DOHH2 (cell line): ENCODE data around the gene CLASP1.

Source experiments
- H3F3A ChIP-seq: fragments of 200-600 bp; sonication (generic), shearing (Covaris generic); 2 replicates; pipeline ENCODE4 v1.6.0; 2016; ENCODE audit warnings: antibody characterized with exemption, mild to moderate bottlenecking; ENCODE audit not compliant: control insufficient read depth, insufficient read depth
- H3K27ac ChIP-seq: fragments of 200-600 bp; sonication (generic); 2 replicates; pipeline ENCODE4 v1.5.1; 2014; ENCODE audit warnings: low read depth, mild to moderate bottlenecking, low read length, moderate library complexity
- H3K27me3 ChIP-seq: fragments of 200-600 bp; sonication (generic); 2 replicates; pipeline ENCODE4 v1.6.1; 2014; ENCODE audit warnings: mild to moderate bottlenecking, low read length, mixed read lengths; ENCODE audit not compliant: control insufficient read depth
- H3K36me3 ChIP-seq: fragments of 200-600 bp; sonication (generic); 2 replicates; pipeline ENCODE4 v1.6.1; 2014; ENCODE audit warnings: mild to moderate bottlenecking, low read length, moderate library complexity, mixed read lengths; ENCODE audit not compliant: control insufficient read depth
- H3K4me1 ChIP-seq: fragments of 200-600 bp; sonication (generic); 2 replicates; pipeline ENCODE4 v1.6.1; 2014; ENCODE audit warnings: mild to moderate bottlenecking, low read length, mixed read lengths; ENCODE audit not compliant: control insufficient read depth
- H3K4me2 ChIP-seq: fragments of 200-600 bp; sonication (generic); 2 replicates; pipeline ENCODE4 v1.6.0; 2014; ENCODE audit warnings: mild to moderate bottlenecking, low read length, moderate library complexity
- H3K4me3 ChIP-seq: fragments of 200-600 bp; sonication (generic); 2 replicates; pipeline ENCODE4 v1.5.1; 2014; ENCODE audit warnings: mild to moderate bottlenecking, low read length, mixed read lengths
- H3K79me2 ChIP-seq: fragments of 200-600 bp; sonication (generic); 2 replicates; pipeline ENCODE4 v1.6.1; 2014; ENCODE audit warnings: mild to moderate bottlenecking, low read length, mixed read lengths; ENCODE audit not compliant: control insufficient read depth
- H3K9me2 ChIP-seq: fragments of 200-600 bp; sonication (generic); replicated peaks from 2 replicates; pipeline ENCODE4 v1.6.1; 2014; ENCODE audit warnings: mild to moderate bottlenecking, low read length, mixed read lengths; ENCODE audit not compliant: control insufficient read depth
- H3K9me3 ChIP-seq: fragments of 200-600 bp; sonication (generic); 2 replicates; pipeline ENCODE4 v1.6.1; 2014; ENCODE audit warnings: antibody characterized with exemption, low read length, mixed read lengths; ENCODE audit not compliant: control insufficient read depth, insufficient read depth
- H4K20me1 ChIP-seq: fragments of 200-600 bp; sonication (generic); 2 replicates; pipeline ENCODE4 v1.6.0; 2014; ENCODE audit warnings: low read depth, mild to moderate bottlenecking, antibody characterized with exemption, low read length, moderate library complexity; ENCODE audit not compliant: control insufficient read depth, insufficient read depth
- CTCF ChIP-seq: fragments of 200-600 bp; sonication (generic); IDR thresholded peaks from one replicate; pipeline ENCODE4 v1.5.1; 2014; ENCODE audit warnings: antibody characterized with exemption, mild to moderate bottlenecking, low read depth, low read length; ENCODE audit not compliant: poor library complexity, severe bottlenecking
- EZH2phosphoT487 ChIP-seq: fragments of 200-600 bp; sonication (generic); IDR thresholded peaks from 2 replicates; pipeline ENCODE4 v1.6.1; 2017; ENCODE audit warnings: borderline replicate concordance, mild to moderate bottlenecking, antibody characterized with exemption, low read length, moderate library complexity, mixed read lengths

CLASP1 gene

DNA sequence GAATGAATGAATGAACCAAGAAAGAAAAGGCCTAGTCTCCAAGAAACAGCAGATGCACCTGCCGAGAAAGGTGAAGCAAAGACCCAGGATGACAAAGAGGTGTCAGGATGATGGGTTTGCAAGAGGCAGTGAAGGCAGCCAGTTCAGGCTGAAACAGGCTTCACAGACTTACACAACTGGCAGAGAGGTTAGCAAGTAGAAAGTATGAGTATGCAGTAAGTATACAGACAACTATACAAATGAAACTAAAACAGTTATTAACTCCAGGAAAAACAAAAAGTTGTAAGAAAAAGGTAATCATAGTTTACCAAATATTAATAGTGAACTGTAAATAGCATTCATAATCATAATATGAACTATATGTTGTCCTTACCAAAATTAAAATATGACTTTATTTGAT, 138.4 kb downstream of the CLASP1 start:
- H3K27ac ChIP-seq = no peak overlapping the region
- peaks cover 35% of the 10 kb centered on the region for H3K36me3 ChIP-seq
- TF ChIP-seq CTCF (no peak), EZH2phosphoT487 (no peak)
- peaks cover 20% of the 10 kb centered on the region for H3K79me2 ChIP-seq
- H3K4me1 ChIP-seq = no peaks in the 10 kb centered on the region
- no peak overlapping the region for H3K4me3 ChIP-seq
- no peaks in the 10 kb centered on the region for H3K27me3 ChIP-seq
- H3K4me2 ChIP-seq = no peak overlapping the region
- no peaks in the 10 kb centered on the region for H3K9me3 ChIP-seq
- H3K9me2 ChIP-seq = no peaks in the 10 kb centered on the region
- no peaks in the 10 kb centered on the region for H4K20me1 ChIP-seq
- H3F3A ChIP-seq = no peaks in the 10 kb centered on the region

DNA sequence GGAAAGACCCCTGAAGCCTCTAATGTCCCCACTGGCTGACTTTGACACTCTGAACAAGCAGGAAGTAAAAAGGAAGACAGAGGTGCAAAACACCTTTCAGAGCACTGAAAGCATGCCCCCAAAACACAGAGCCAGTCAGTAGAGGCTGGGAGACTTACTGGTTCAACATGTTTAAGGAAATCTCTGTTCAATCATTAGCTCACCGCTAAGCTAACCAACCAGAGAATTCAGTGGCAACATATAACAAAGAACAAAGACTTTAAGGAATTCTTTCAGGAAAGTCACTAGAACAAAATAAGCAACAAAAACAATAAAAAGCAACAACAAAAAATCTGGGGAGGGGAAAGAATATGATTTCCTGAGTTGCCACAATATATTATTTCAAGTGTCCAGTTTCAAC, 142.6 kb downstream of the CLASP1 start:
- no peak for TF ChIP-seq CTCF
- TF ChIP-seq EZH2phosphoT487 = no peak
- Histone ChIP-seq H3K27ac (no peak overlapping the region), H4K20me1 (no peaks in the 10 kb centered on the region), H3K9me3 (no peaks in the 10 kb centered on the region), H3K27me3 (no peaks in the 10 kb centered on the region), H3K79me2 (peaks cover 20% of the 10 kb centered on the region), H3K4me3 (no peak overlapping the region), H3K9me2 (no peaks in the 10 kb centered on the region), H3K36me3 (peaks cover 44% of the 10 kb centered on the region), H3K4me1 (no peaks in the 10 kb centered on the region), H3K4me2 (no peak overlapping the region), H3F3A (no peaks in the 10 kb centered on the region)

DNA sequence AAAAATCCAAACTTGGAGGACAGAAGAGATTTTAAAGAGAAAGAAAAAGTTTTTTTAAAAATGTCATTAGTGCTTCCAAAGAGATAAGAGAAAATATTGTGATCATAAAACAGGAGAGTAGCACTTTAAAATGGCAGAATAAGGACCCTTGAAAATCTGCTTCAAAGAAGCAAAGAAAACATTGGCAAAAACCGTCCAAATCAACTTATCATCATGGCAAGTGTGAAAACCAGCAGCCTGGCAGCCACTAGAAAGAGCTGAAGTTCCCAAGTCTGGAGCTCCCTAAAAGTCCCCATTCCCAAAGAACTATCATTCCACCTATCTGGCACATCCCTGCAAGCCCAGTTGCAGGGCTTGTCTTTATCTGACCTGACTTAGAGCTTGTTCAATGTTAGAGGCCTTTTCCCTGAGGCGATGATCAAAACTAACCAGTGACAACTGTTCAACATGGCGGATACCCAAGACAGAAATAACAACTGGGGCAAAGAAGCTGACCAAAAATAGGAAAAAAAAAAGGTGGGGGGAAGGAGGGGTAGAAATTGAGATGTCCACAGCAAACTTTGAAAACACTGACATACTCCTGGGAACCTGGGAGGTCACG, 143.2 kb downstream of the CLASP1 start:
- no peaks in the 10 kb centered on the region for H3K9me3 ChIP-seq
- no peaks in the 10 kb centered on the region for H3F3A ChIP-seq
- peaks cover 47% of the 10 kb centered on the region for H3K36me3 ChIP-seq
- H3K9me2 ChIP-seq = no peaks in the 10 kb centered on the region
- no peaks in the 10 kb centered on the region for H3K4me1 ChIP-seq
- H3K79me2 ChIP-seq = peaks cover 20% of the 10 kb centered on the region
- TF ChIP-seq CTCF = no peak
- no peak for TF ChIP-seq EZH2phosphoT487
- no peak overlapping the region for H3K4me2 ChIP-seq
- H3K27me3 ChIP-seq = no peaks in the 10 kb centered on the region
- no peak overlapping the region for H3K27ac ChIP-seq
- H3K4me3 ChIP-seq = no peak overlapping the region
- H4K20me1 ChIP-seq = no peaks in the 10 kb centered on the region

DNA sequence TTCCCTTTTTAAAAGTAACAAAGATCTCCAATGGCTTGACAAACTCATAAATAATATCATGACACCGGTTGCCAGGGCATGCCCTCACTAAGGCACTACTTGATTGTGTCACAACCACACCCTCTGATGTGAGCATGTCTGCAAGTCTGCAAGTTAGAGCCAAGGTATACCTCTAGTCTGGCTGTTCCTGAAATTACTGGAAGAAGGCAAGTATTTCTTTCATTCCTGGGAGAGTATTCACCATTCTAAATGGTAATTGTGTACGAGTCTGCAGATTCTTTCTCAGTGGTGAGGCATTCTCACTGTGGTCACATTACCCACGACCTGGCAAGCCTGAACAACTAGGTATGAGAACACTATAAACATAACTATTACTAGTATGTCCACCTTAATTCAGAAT, 144.3 kb downstream of the CLASP1 start:
- H4K20me1 ChIP-seq = no peaks in the 10 kb centered on the region
- no peak for TF ChIP-seq CTCF
- TF ChIP-seq EZH2phosphoT487 = no peak
- H3K27me3 ChIP-seq = no peaks in the 10 kb centered on the region
- no peaks in the 10 kb centered on the region for H3K9me3 ChIP-seq
- no peak overlapping the region for H3K27ac ChIP-seq
- H3K36me3 ChIP-seq = peaks cover 51% of the 10 kb centered on the region
- H3K4me1 ChIP-seq = no peaks in the 10 kb centered on the region
- H3K4me2 ChIP-seq = no peak overlapping the region
- no peaks in the 10 kb centered on the region for H3K9me2 ChIP-seq
- no peaks in the 10 kb centered on the region for H3F3A ChIP-seq
- no peak overlapping the region for H3K4me3 ChIP-seq
- peaks cover 20% of the 10 kb centered on the region for H3K79me2 ChIP-seq
